ENCODE measurements around the gene SSU72. TPM values are rescaled to one million over a fixed set of nuclear protein-coding genes. Genes with fewer than 3 reads are reported as not detected.
"Not testable (repeated sequence)": the region's sequence is repeated elsewhere in the genome, so short reads cannot be mapped to it uniquely, and the experiment has no call there.

Gene SSU72
- total RNA-seq, 1 donor from 2014 or later = 54.0 TPM

DNA sequence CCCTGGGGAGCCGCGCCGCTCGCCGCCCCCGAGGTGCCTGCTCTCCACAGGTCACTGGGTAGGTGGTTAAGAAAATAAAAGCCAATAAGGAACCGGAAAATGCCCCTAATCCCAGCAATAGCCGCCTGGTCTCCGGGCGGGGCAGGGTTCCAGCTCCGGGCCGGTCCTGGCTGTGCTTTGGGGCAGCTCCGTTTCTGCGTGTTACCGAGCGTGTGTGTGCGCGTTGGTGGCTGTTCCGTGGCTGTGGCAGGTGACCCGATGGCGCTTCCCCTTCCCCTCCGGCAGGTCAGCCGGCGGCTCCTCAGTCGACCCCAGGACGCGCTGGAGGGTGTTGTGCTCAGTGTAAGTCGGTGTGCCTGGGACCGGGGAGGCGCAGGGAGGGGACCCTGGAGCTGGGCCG, 51.4 kb downstream of the SSU72 start:
- not testable (repeated sequence) for DNase-seq (ENCODE audit: low read depth); FAIRE-seq; H3K4me3 ChIP-seq (ENCODE audit: low read depth, low read length); H3K27me3 ChIP-seq (ENCODE audit: control insufficient read depth, insufficient read depth, low read length)
- peaks cover 13% of the 10 kb centered on the region for H3K36me3 ChIP-seq (ENCODE audit: control insufficient read depth, insufficient read depth, low read length)

DNA sequence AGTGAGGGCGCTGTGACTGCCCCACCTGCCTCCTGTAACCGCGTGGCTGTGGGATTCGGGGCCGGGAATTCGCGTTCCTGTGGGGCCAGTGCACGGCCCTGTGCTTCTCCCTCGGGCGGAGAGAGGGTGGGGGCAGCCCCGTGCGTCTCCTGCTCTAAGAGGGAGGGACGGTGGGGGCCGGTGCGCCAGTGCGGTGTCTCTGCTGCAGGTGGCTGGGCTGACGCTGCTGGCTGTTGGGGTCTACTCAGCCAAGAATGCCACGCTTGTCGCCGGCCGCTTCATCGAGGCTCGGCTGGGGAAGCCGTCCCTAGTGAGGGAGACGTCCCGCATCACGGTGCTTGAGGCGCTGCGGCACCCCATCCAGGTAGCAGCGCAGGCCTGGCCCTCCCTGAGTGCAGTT, 52.1 kb downstream of the SSU72 start:
- FAIRE-seq; DNase-seq (ENCODE audit: low read depth); H3K4me3 ChIP-seq (ENCODE audit: low read depth, low read length); H3K27me3 ChIP-seq (ENCODE audit: control insufficient read depth, insufficient read depth, low read length): not testable (repeated sequence)
- H3K36me3 ChIP-seq (ENCODE audit: control insufficient read depth, insufficient read depth, low read length) = peaks cover 11% of the 10 kb centered on the region

DNA sequence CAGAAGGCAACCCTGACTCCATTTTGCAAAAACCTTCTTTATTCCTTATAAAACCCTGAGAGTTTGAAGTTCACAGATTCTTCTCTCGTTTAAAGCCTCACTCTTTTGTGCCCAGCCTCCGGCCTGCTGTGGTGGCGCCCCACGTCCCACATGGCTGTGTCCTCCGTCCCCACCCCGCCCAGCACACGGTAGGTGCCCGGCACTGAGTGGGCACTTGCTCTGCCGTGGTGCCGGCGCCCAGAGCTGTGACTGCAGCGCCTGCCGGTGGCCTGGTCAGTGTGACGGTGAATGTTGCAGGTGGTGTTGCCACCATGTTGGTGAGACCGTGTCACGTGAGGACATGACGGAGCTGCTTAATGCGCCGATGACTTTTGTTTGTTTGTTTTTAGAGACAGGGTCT, 53.3 kb downstream of the SSU72 start:
- DNase-seq (ENCODE audit: low read depth) (no peak), FAIRE-seq (no peak)
- peaks cover 12% of the 10 kb centered on the region for H3K36me3 ChIP-seq (ENCODE audit: control insufficient read depth, insufficient read depth, low read length)
- no peak overlapping the region for H3K4me3 ChIP-seq (ENCODE audit: low read depth, low read length)
- H3K27me3 ChIP-seq (ENCODE audit: control insufficient read depth, insufficient read depth, low read length) = no peaks in the 10 kb centered on the region
- TF ChIP-seq, protein P1, sequence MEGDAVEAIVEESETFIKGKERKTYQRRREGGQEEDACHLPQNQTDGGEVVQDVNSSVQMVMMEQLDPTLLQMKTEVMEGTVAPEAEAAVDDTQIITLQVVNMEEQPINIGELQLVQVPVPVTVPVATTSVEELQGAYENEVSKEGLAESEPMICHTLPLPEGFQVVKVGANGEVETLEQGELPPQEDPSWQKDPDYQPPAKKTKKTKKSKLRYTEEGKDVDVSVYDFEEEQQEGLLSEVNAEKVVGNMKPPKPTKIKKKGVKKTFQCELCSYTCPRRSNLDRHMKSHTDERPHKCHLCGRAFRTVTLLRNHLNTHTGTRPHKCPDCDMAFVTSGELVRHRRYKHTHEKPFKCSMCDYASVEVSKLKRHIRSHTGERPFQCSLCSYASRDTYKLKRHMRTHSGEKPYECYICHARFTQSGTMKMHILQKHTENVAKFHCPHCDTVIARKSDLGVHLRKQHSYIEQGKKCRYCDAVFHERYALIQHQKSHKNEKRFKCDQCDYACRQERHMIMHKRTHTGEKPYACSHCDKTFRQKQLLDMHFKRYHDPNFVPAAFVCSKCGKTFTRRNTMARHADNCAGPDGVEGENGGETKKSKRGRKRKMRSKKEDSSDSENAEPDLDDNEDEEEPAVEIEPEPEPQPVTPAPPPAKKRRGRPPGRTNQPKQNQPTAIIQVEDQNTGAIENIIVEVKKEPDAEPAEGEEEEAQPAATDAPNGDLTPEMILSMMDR (IDR thresholded peaks at IDR 0.05; ENCODE audit: insufficient read depth, low read length, severe bottlenecking) = no peak

DNA sequence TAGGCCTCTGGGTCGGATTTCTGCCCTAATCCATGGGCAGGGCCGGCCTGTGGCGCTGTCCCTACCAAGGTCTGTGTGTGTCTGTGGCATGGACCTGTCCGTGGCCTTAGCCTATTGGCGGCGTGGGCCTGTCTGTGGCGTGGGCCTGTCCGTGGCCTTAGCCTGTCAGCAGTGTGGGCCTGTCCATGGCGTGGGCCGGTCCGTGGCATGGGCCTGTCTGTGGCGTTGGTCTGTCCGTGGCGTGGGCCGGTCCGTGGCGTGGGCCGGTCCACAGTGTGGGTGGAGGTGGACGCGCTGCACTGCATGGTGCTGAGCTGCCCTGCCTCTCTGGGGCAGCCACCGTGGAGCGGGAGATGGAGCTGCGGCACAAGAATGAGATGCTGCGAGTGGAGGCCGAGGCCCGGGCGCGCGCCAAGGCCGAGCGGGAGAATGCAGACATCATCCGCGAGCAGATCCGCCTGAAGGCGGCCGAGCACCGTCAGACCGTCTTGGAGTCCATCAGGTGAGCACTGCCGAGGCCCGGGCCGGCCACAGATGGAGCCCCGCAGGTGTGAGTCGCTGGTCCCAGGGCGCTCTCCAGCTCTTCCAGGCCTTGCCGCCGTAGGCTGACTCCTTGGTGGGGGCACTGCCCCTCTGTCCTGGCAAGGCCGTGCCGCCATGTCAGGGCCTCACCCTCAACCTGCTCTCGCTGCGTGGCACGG, 54.7 kb downstream of the SSU72 start:
- FAIRE-seq; DNase-seq (ENCODE audit: low read depth); H3K27me3 ChIP-seq (ENCODE audit: control insufficient read depth, insufficient read depth, low read length); H3K4me3 ChIP-seq (ENCODE audit: low read depth, low read length); H3K36me3 ChIP-seq (ENCODE audit: control insufficient read depth, insufficient read depth, low read length): not testable (repeated sequence)

DNA sequence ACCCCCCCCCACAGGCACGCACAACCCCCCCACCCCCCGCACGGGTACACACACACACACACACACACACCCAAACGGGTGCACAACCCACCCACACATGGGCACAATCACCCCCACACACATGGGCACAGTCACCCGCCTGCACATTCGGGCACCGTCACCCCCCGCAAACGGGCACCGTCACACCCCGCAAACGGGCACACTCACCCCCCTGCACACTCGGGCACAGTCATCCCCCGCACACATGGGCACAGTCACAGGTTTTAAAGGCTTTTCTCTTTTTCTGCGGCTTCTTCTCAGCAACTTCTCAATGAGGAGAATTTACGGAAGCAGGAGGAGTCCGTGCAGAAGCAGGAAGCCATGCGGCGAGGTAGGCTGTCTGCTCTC, 56.0 kb downstream of the SSU72 start:
- DNase-seq (ENCODE audit: low read depth) = not testable (repeated sequence)

DNA sequence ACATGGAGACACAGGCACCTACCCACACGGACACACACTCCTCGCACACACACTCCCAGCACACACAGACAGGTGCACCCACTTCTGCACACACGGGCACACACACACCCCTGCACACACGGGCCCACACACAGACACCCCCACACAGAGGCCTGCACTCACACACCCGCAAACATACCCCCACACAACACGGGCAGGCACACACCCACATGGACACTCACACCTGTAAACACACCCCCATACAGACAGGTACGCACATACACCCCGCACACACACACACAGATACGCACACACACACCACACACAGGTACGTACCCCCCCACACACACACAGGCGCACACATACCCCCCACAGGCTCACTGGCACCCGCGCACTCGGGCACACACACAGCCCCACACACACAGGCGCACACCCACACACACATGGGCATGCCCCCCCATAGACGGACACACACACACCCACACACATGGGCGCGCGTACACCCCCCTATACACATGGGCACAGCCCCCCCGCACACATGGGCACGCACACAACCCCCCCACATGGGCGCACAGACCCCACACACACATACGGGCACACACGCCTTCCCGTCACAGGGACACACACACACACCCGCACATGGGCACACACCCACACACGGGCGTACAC, 56.6 kb downstream of the SSU72 start:
- Histone ChIP-seq H3K4me3 (ENCODE audit: low read depth, low read length) (no peak overlapping the region), H3K36me3 (ENCODE audit: control insufficient read depth, insufficient read depth, low read length) (peaks cover 9% of the 10 kb centered on the region), H3K27me3 (ENCODE audit: control insufficient read depth, insufficient read depth, low read length) (no peaks in the 10 kb centered on the region)
- FAIRE-seq (no peak), DNase-seq (ENCODE audit: low read depth) (no peak)
- TF ChIP-seq, protein P1 (IDR thresholded peaks at IDR 0.05; ENCODE audit: insufficient read depth, low read length, severe bottlenecking) = no peak

More for the DNA sequence above, 56.0 kb downstream of the SSU72 start:
- FAIRE-seq; H3K36me3 ChIP-seq (ENCODE audit: control insufficient read depth, insufficient read depth, low read length); H3K4me3 ChIP-seq (ENCODE audit: low read depth, low read length); H3K27me3 ChIP-seq (ENCODE audit: control insufficient read depth, insufficient read depth, low read length): not testable (repeated sequence)

DNA sequence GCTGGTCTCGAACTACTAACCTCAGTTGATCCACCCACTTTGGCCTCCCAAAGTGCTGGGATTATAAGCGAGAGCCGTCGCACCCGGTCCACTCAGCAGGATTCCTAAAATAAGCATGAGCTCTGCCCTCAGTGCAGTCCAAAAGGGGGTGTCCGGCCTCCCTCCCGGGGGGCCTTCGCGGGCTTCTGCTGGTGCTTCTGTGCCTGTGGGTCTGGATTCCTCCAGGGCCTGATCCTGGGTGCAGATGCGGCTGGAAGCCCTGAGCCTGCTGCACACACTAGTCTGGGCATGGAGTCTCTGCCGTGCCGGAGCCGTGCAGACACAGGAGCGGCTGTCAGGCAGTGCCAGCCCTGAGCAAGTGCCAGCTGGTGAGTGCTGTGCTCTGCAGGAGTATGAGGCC, 57.7 kb downstream of the SSU72 start:
- H3K4me3 ChIP-seq (ENCODE audit: low read depth, low read length); H3K36me3 ChIP-seq (ENCODE audit: control insufficient read depth, insufficient read depth, low read length); FAIRE-seq; H3K27me3 ChIP-seq (ENCODE audit: control insufficient read depth, insufficient read depth, low read length); DNase-seq (ENCODE audit: low read depth): not testable (repeated sequence)

DNA sequence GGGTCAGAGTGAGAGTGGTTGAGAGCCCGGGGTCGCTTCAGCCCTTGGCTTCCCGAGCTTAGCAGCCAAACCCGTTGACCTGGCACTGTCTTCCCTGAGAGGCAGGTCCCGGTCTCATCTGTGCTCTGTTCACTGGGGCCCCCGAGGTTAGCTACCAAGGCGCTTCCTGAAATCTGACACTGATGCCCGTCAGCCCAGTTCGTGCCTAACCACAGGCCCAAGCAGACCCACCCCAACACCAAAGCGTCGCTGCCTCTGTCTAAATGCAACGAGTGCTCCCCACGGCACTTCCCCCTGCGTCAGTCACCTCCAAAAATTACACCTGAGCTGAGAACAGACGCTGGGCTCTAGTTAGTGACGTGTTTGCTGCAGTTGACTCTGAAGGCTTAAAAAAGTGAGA, 60.3 kb downstream of the SSU72 start:
- H3K36me3 ChIP-seq (ENCODE audit: control insufficient read depth, insufficient read depth, low read length); H3K4me3 ChIP-seq (ENCODE audit: low read depth, low read length); H3K27me3 ChIP-seq (ENCODE audit: control insufficient read depth, insufficient read depth, low read length); FAIRE-seq; DNase-seq (ENCODE audit: low read depth): not testable (repeated sequence)

DNA sequence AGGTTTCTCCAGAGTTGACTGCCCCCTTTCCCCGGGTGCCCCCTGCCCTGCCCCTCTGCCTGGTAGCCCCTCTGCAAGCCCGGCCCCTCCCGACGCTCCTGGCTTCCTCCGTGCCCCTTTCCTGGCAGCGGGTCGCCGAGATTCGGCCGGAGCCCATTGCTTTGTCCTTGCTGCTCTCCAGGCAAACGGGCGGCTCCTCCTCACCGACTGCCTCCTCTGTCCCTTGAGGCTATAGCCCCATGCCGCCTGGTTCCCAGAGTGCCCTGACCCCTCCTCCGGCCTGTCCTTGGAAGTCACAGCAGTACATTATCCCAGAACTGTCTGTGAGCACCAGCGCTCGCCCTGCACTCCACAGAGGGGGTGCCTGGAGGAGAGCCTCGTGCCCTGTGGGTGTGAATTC, 61.0 kb downstream of the SSU72 start:
- H3K4me3 ChIP-seq (ENCODE audit: low read depth, low read length); H3K36me3 ChIP-seq (ENCODE audit: control insufficient read depth, insufficient read depth, low read length); DNase-seq (ENCODE audit: low read depth); H3K27me3 ChIP-seq (ENCODE audit: control insufficient read depth, insufficient read depth, low read length): not testable (repeated sequence)
- peak; percentile 88 for FAIRE-seq

DNA sequence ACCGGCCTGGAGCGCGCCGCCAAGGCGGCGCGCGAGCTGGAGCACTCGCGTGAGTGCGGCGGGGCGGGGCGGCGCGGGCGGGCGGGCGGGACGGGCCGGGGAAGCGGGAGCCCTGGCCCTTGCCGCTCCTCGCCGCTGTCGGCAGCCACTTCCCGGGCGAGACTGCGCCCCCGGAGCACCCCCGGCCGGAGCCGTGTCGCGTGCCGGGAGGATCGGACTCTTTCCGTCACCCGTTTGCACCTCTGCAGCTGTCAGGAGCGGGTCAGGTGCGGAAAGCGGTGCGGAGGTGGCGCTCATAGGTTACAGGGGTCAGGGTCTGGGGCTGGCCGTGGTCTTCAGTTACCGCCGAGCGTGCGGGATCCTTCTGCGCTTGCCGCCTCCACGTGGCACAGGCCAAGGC, 62.2 kb downstream of the SSU72 start:
- not testable (repeated sequence) for FAIRE-seq; H3K36me3 ChIP-seq (ENCODE audit: control insufficient read depth, insufficient read depth, low read length); DNase-seq (ENCODE audit: low read depth); H3K27me3 ChIP-seq (ENCODE audit: control insufficient read depth, insufficient read depth, low read length)
- peak overlapping the region; percentile 88 for H3K4me3 ChIP-seq (ENCODE audit: low read depth, low read length)

All from bronchial epithelial cell (primary cell).